GM23338 (cell line): ENCODE data around the gene NOL3. TPM values are rescaled to one million over a fixed set of nuclear protein-coding genes. Genes with fewer than 3 reads are reported as not detected.

Experiments
- ATAC-seq: fragments of 200-7000 bp; cut with Tn5 transposase; 3 replicates; pipeline ENCODE4 v1.9.1; 2020
- DNase-seq: peaks from one replicate; pipeline ENCODE4 v3.0.0-alpha.2; 2015; ENCODE audit warnings: low spot score
- H2AFZ ChIP-seq: fragments of 200-600 bp; sonication (generic); 2 replicates; pipeline ENCODE4 v1.8.0; 2016; ENCODE audit warnings: antibody characterized with exemption, mild to moderate bottlenecking, moderate library complexity
- H3F3A ChIP-seq: fragments of 200-600 bp; sonication (generic); replicated peaks from 2 replicates; pipeline ENCODE4 v1.8.0; 2017; ENCODE audit warnings: antibody characterized with exemption, mixed run types, low read depth
- H3K27ac ChIP-seq: fragments of 200-600 bp; sonication (generic); 2 replicates; pipeline ENCODE4 v1.6.1; 2016; ENCODE audit warnings: low read depth
- H3K27me3 ChIP-seq: fragments of 200-600 bp; sonication (generic); 2 replicates; pipeline ENCODE4 v1.8.0; 2016; ENCODE audit warnings: mild to moderate bottlenecking, mixed run types, moderate library complexity; ENCODE audit not compliant: insufficient read depth
- H3K36me3 ChIP-seq: fragments of 200-600 bp; sonication (generic); 2 replicates; pipeline ENCODE4 v1.8.0; 2016; ENCODE audit warnings: mild to moderate bottlenecking; ENCODE audit not compliant: insufficient read depth
- H3K4me1 ChIP-seq: fragments of 200-600 bp; sonication (generic); 2 replicates; pipeline ENCODE4 v1.8.0; 2016; ENCODE audit warnings: mild to moderate bottlenecking, moderate library complexity; ENCODE audit not compliant: insufficient read depth
- H3K4me2 ChIP-seq: fragments of 200-600 bp; sonication (generic); 2 replicates; pipeline ENCODE4 v1.7.1; 2017; ENCODE audit warnings: mixed run types
- H3K4me3 ChIP-seq: fragments of 200-600 bp; sonication (generic); 2 replicates; pipeline ENCODE4 v1.6.1; 2016; ENCODE audit warnings: mixed run types
- H3K79me2 ChIP-seq: fragments of 200-600 bp; sonication (generic); replicated peaks from 2 replicates; pipeline ENCODE4 v1.8.0; 2017; ENCODE audit warnings: mild to moderate bottlenecking; ENCODE audit not compliant: insufficient read depth
- H3K9me2 ChIP-seq: fragments of 200-600 bp; sonication (generic); 2 replicates; pipeline ENCODE4 v1.8.0; 2017; ENCODE audit not compliant: insufficient read depth
- H4K20me1 ChIP-seq: fragments of 200-600 bp; sonication (generic); replicated peaks from 2 replicates; pipeline ENCODE4 v1.8.0; 2017; ENCODE audit warnings: mild to moderate bottlenecking; ENCODE audit not compliant: insufficient read depth
- H3K27ac Mint-ChIP-seq: 2 replicates; pipeline ENCODE4 v1.8.0; 2020; ENCODE audit warnings: inconsistent platforms, mild to moderate bottlenecking, moderate library complexity, mixed read lengths
- H3K27me3 Mint-ChIP-seq: 3 replicates; pipeline ENCODE4 v1.8.0; 2022; ENCODE audit warnings: low read depth, mild to moderate bottlenecking, moderate library complexity, mixed read lengths, inconsistent platforms; ENCODE audit not compliant: insufficient read depth, poor library complexity
- H3K36me3 Mint-ChIP-seq: 3 replicates; pipeline ENCODE4 v1.8.0; 2021; ENCODE audit warnings: low read depth, mild to moderate bottlenecking, inconsistent platforms, moderate library complexity, mixed read lengths
- H3K4me1 Mint-ChIP-seq: 3 replicates; pipeline ENCODE4 v1.8.0; 2020; ENCODE audit warnings: mild to moderate bottlenecking, inconsistent platforms, mixed read lengths
- H3K4me3 Mint-ChIP-seq: 3 replicates; pipeline ENCODE4 v1.8.0; 2021; ENCODE audit warnings: moderate library complexity, mild to moderate bottlenecking, inconsistent platforms, mixed read lengths
- H3K9me3 Mint-ChIP-seq: 3 replicates; pipeline ENCODE4 v1.8.0; 2020; ENCODE audit warnings: moderate library complexity, mild to moderate bottlenecking, inconsistent platforms, mixed read lengths
- CREB1 ChIP-seq: fragments of 250-450 bp; sonication (Bioruptor Pico); IDR thresholded peaks from 2 replicates; pipeline ENCODE4 v1.5.0; 2020; ENCODE audit warnings: low read depth, mild to moderate bottlenecking, moderate library complexity
- CTCF ChIP-seq, 2 experiments: fragments of 200-600 bp in 1 of 2; sonication (generic) in 1 of 2; conservative IDR thresholded peaks; 2 replicates each; pipeline versions ENCODE4 v1.5.1 to v1.6.1; 2016 to 2017; ENCODE audit warnings: antibody characterized with exemption in 2 of 2, low read depth in 2 of 2, mild to moderate bottlenecking in 2 of 2, moderate library complexity in 1 of 2
- polyA plus RNA-seq: library from polyadenylated mRNA; unstranded; fragments of >200 nt; fragmentation: Nextera tagmentation; extraction: Ambion mirVana; gene quantifications from 2 replicates; pipeline ENCODE4 v1.2.1, GENCODE V29; 2016
- total RNA-seq: library from RNA; depleted of rRNA; stranded (reverse); fragments of >200 nt; shearing (Covaris generic); gene quantifications from 2 replicates; pipeline ENCODE4 v1.2.3, GENCODE V29; 2014
- TF ChIP-seq, protein P1 (sequence below): fragments of 250-450 bp; sonication (Bioruptor Pico); IDR thresholded peaks from 2 replicates; pipeline ENCODE4 v1.5.0; 2020; ENCODE audit warnings: mild to moderate bottlenecking, moderate library complexity
- TF ChIP-seq, protein P2 (sequence below): IDR thresholded peaks from one replicate; pipeline ENCODE4 v1.6.1; 2018; ENCODE audit warnings: antibody characterized with exemption; ENCODE audit not compliant: unreplicated experiment

The NOL3 gene
- total and polyA plus RNA-seq, 2 experiments from 2014 or later: 3.3 to 4.0 TPM

DNA sequence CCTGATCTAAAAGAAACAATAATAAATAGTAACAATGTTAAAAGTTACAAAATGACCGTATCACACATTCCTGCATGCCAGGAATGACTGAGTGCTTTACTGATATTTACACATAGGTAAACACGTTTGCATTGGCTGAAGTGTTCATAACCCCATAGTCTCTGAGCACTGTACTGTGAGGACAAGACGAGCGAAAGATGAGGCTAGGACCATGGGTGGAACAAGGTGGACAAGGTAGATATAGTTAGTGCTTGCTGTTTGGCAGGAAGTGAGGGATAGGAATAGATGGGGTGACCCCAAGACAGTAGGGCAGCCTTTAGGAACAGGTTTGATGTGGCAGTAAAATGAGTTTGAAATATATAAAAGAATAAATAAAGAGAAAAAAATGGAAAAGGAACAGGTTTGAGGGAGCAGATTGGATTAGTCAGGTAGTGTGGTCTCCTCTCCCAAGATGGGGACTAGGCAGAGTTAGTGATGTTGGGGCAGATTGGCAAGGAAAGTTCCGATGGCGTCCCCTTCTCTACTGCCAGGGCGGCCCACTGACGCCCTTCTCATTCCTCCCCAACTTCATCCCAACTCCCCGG, 21.2 kb downstream of the NOL3 start:
- ATAC-seq (no peak), DNase-seq (no peak)
- H4K20me1 ChIP-seq: peaks cover 18% of the 10 kb centered on the region
- no peaks in the 10 kb centered on the region for H3K9me2 ChIP-seq
- H3K4me1 ChIP-seq: peaks cover 7% of the 10 kb centered on the region; the same call in 1 of the 2 replicates
- H3K27me3 ChIP-seq: peaks cover 3% of the 10 kb centered on the region; the same call in 1 of the 2 replicates
- H3K4me3 ChIP-seq: peak overlapping the region; percentile 97
- Mint-ChIP-seq H3K4me3 (peak overlapping the region; percentile 93), H3K4me1 (peaks cover 24% of the 10 kb centered on the region), H3K27ac (no peak overlapping the region), H3K27me3 (peaks cover 11% of the 10 kb centered on the region), H3K36me3 (peaks cover 33% of the 10 kb centered on the region), H3K9me3 (no peaks in the 10 kb centered on the region)
- H3F3A ChIP-seq: 0 out of 2 replicates have a peak, but pooled peaks cover 9% of the 10 kb centered on the region
- peak overlapping the region; percentile 62 for H3K4me2 ChIP-seq
- H3K79me2 ChIP-seq: peaks cover 21% of the 10 kb centered on the region
- peak overlapping the region; percentile 96 for H2AFZ ChIP-seq
- no peak overlapping the region for H3K27ac ChIP-seq
- H3K36me3 ChIP-seq: peaks cover 16% of the 10 kb centered on the region; the same call in 1 of the 2 replicates
- TF ChIP-seq, protein P1, sequence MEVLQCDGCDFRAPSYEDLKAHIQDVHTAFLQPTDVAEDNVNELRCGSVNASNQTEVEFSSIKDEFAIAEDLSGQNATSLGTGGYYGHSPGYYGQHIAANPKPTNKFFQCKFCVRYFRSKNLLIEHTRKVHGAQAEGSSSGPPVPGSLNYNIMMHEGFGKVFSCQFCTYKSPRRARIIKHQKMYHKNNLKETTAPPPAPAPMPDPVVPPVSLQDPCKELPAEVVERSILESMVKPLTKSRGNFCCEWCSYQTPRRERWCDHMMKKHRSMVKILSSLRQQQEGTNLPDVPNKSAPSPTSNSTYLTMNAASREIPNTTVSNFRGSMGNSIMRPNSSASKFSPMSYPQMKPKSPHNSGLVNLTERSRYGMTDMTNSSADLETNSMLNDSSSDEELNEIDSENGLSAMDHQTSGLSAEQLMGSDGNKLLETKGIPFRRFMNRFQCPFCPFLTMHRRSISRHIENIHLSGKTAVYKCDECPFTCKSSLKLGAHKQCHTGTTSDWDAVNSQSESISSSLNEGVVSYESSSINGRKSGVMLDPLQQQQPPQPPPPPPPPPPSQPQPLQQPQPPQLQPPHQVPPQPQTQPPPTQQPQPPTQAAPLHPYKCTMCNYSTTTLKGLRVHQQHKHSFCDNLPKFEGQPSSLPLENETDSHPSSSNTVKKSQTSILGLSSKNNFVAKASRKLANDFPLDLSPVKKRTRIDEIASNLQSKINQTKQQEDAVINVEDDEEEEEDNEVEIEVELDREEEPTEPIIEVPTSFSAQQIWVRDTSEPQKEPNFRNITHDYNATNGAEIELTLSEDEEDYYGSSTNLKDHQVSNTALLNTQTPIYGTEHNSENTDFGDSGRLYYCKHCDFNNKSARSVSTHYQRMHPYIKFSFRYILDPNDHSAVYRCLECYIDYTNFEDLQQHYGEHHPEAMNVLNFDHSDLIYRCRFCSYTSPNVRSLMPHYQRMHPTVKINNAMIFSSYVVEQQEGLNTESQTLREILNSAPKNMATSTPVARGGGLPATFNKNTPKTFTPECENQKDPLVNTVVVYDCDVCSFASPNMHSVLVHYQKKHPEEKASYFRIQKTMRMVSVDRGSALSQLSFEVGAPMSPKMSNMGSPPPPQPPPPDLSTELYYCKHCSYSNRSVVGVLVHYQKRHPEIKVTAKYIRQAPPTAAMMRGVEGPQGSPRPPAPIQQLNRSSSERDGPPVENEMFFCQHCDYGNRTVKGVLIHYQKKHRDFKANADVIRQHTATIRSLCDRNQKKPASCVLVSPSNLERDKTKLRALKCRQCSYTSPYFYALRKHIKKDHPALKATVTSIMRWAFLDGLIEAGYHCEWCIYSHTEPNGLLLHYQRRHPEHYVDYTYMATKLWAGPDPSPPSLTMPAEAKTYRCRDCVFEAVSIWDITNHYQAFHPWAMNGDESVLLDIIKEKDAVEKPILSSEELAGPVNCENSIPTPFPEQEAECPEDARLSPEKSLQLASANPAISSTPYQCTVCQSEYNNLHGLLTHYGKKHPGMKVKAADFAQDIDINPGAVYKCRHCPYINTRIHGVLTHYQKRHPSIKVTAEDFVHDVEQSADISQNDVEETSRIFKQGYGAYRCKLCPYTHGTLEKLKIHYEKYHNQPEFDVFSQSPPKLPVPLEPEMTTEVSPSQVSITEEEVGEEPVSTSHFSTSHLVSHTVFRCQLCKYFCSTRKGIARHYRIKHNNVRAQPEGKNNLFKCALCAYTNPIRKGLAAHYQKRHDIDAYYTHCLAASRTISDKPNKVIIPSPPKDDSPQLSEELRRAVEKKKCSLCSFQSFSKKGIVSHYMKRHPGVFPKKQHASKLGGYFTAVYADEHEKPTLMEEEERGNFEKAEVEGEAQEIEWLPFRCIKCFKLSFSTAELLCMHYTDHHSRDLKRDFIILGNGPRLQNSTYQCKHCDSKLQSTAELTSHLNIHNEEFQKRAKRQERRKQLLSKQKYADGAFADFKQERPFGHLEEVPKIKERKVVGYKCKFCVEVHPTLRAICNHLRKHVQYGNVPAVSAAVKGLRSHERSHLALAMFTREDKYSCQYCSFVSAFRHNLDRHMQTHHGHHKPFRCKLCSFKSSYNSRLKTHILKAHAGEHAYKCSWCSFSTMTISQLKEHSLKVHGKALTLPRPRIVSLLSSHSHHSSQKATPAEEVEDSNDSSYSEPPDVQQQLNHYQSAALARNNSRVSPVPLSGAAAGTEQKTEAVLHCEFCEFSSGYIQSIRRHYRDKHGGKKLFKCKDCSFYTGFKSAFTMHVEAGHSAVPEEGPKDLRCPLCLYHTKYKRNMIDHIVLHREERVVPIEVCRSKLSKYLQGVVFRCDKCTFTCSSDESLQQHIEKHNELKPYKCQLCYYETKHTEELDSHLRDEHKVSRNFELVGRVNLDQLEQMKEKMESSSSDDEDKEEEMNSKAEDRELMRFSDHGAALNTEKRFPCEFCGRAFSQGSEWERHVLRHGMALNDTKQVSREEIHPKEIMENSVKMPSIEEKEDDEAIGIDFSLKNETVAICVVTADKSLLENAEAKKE (CRISPR knock-in tag): no peak
- TF ChIP-seq CREB1 (CRISPR knock-in tag) (no peak), CTCF (conservative IDR thresholded peaks at IDR 0.05; ENCODE audit: low read depth in 2 of 2) (no peak)
- TF ChIP-seq, protein P2, sequence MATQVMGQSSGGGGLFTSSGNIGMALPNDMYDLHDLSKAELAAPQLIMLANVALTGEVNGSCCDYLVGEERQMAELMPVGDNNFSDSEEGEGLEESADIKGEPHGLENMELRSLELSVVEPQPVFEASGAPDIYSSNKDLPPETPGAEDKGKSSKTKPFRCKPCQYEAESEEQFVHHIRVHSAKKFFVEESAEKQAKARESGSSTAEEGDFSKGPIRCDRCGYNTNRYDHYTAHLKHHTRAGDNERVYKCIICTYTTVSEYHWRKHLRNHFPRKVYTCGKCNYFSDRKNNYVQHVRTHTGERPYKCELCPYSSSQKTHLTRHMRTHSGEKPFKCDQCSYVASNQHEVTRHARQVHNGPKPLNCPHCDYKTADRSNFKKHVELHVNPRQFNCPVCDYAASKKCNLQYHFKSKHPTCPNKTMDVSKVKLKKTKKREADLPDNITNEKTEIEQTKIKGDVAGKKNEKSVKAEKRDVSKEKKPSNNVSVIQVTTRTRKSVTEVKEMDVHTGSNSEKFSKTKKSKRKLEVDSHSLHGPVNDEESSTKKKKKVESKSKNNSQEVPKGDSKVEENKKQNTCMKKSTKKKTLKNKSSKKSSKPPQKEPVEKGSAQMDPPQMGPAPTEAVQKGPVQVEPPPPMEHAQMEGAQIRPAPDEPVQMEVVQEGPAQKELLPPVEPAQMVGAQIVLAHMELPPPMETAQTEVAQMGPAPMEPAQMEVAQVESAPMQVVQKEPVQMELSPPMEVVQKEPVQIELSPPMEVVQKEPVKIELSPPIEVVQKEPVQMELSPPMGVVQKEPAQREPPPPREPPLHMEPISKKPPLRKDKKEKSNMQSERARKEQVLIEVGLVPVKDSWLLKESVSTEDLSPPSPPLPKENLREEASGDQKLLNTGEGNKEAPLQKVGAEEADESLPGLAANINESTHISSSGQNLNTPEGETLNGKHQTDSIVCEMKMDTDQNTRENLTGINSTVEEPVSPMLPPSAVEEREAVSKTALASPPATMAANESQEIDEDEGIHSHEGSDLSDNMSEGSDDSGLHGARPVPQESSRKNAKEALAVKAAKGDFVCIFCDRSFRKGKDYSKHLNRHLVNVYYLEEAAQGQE: no peak
